K562 (cell line): ENCODE data around the gene SKP2. TPM values are rescaled to one million over a fixed set of nuclear protein-coding genes. Genes with fewer than 3 reads are reported as not detected.

Source experiments
- ATAC-seq: fragments of 200-7000 bp; cut with Tn5 transposase; 3 replicates; pipeline ENCODE4 v1.9.1; 2020; ENCODE audit warnings: moderate library complexity
- BruUV-seq: library from RNA; stranded (reverse); fragments of 400-500 nt; replicated peaks from 2 replicates; lab custom pipeline; 2021; lab: Mats Ljungman, UMichigan
- CTCF ChIA-PET: fragments of 300-600 bp; formaldehyde crosslinking; extraction: SDS; loops from one replicate; lab custom pipeline; 2021; ENCODE audit warnings: low intra/inter-chr PET ratio; lab: Yijun Ruan, JAX
- POLR2A ChIA-PET: fragments of 300-600, 350-650 bp; sonication (Branson Sonifier 250); formaldehyde crosslinking; extraction: SDS; loops from one replicate; lab custom pipeline; 2021; ENCODE audit warnings: antibody characterized with exemption, inconsistent platforms; lab: Yijun Ruan, JAX
- DNase-seq, 4 experiments: peaks; one replicate each; pipeline versions ENCODE4 v3.0.0 to v3.0.0-alpha.2; 2011 to 2018; ENCODE audit warnings: low spot score in 3 of 4, mixed read lengths in 3 of 4; ENCODE audit errors: extremely low read depth in 1 of 4
- FAIRE-seq: peaks from 2 replicates; lab custom pipeline; 2011; peaks lifted over from hg19 to GRCh38; lab: Jason Lieb, UNC
- H2AFZ ChIP-seq: 2 replicates; pipeline ENCODE4 v1.6.0; 2011; ENCODE audit warnings: low read depth, low read length, control low read depth, inconsistent platforms
- H3K27ac ChIP-seq: fragments of 200-600 bp; 3 replicates; pipeline ENCODE4 v1.8.0; 2011; ENCODE audit warnings: low read depth, mild to moderate bottlenecking, control low read depth, inconsistent platforms, low read length, moderate library complexity, mixed read lengths; ENCODE audit errors: extremely low read depth
- H3K27me3 ChIP-seq, 2 experiments: fragments of 300-600 bp in 1 of 2; 2 replicates in 1 of 2; 3 replicates in 1 of 2; pipeline versions ENCODE4 v1.6.0 to v1.8.0; 2011; ENCODE audit warnings: inconsistent platforms in 2 of 2, low read length in 2 of 2, mild to moderate bottlenecking in 1 of 2, mixed read lengths in 1 of 2, moderate library complexity in 1 of 2; ENCODE audit not compliant: control insufficient read depth in 2 of 2, insufficient read depth in 2 of 2
- H3K36me3 ChIP-seq: fragments of 300-600 bp; 3 replicates; pipeline ENCODE4 v1.8.0; 2011; ENCODE audit warnings: mild to moderate bottlenecking, low read length, inconsistent platforms; ENCODE audit not compliant: control insufficient read depth, insufficient read depth
- H3K4me1 ChIP-seq, 2 experiments: fragments of 200-600 bp in 1 of 2; replicated peaks in 1 of 2; 2 replicates in 1 of 2; 3 replicates in 1 of 2; pipeline versions ENCODE4 v1.5.1 to v1.8.0; 2011; ENCODE audit warnings: inconsistent platforms in 2 of 2, low read length in 2 of 2, mild to moderate bottlenecking in 1 of 2, mixed read lengths in 1 of 2, moderate library complexity in 1 of 2; ENCODE audit not compliant: control insufficient read depth in 2 of 2, insufficient read depth in 2 of 2
- H3K4me2 ChIP-seq: 2 replicates; pipeline ENCODE4 v1.6.1; 2011; ENCODE audit warnings: low read length, control low read depth, inconsistent platforms, mixed read lengths; ENCODE audit not compliant: insufficient read depth
- H3K4me3 ChIP-seq: fragments of 200-600 bp; sonication (generic), shearing (Covaris generic); 2 replicates; pipeline ENCODE4 v1.5.1; 2016; ENCODE audit warnings: control low read depth, inconsistent platforms
- H3K79me2 ChIP-seq: fragments of 200-600 bp; 3 replicates; pipeline ENCODE4 v1.8.0; 2011; ENCODE audit warnings: low read length, inconsistent platforms; ENCODE audit not compliant: control insufficient read depth, insufficient read depth
- H3K9ac ChIP-seq, 2 experiments: 2 replicates each; pipeline versions ENCODE4 v1.6.0 to v1.6.1; 2011; ENCODE audit warnings: low read depth in 2 of 2, low read length in 2 of 2, control low read depth in 1 of 2, inconsistent platforms in 1 of 2, mild to moderate bottlenecking in 1 of 2, mixed read lengths in 1 of 2; ENCODE audit not compliant: insufficient read depth in 1 of 2
- H3K9me1 ChIP-seq: one replicate; pipeline ENCODE4 v1.6.0; 2011; ENCODE audit warnings: inconsistent platforms, mild to moderate bottlenecking, low read length, moderate library complexity; ENCODE audit not compliant: control insufficient read depth, insufficient read depth
- H3K9me3 ChIP-seq: replicated peaks from 2 replicates; pipeline ENCODE4 v1.5.1; 2011; ENCODE audit warnings: low read depth, low read length, inconsistent platforms; ENCODE audit not compliant: control insufficient read depth, insufficient read depth
- H4K20me1 ChIP-seq: replicated peaks from 2 replicates; pipeline ENCODE4 v1.6.1; 2011; ENCODE audit warnings: low read length, inconsistent platforms, mixed read lengths; ENCODE audit not compliant: control insufficient read depth, insufficient read depth
- CHD1 ChIP-seq: fragments of 200-600 bp; sonication (generic); IDR thresholded peaks from one replicate; pipeline ENCODE4 v1.6.1; 2012; ENCODE audit warnings: mild to moderate bottlenecking, moderate library complexity, low read length, inconsistent platforms
- E4F1 ChIP-seq: fragments of 250-450 bp; sonication (Bioruptor Pico); IDR thresholded peaks from 2 replicates; pipeline ENCODE4 v1.5.0; 2021; ENCODE audit warnings: mild to moderate bottlenecking, borderline replicate concordance
- FOXJ2 ChIP-seq: fragments of 200-800 bp; sonication (Bioruptor generic); IDR thresholded peaks from 2 replicates; pipeline ENCODE4 v1.6.1; 2016; ENCODE audit warnings: missing genetic modification characterization, missing compliant biosample characterization
- NCOA2 ChIP-seq, 2 experiments: fragments of 450-650 bp; IDR thresholded peaks; 2 replicates each; pipeline ENCODE4 v1.6.1; 2018; ENCODE audit warnings: mild to moderate bottlenecking in 2 of 2, moderate library complexity in 1 of 2; ENCODE audit not compliant: partially characterized antibody in 2 of 2
- SAP30 ChIP-seq: fragments of 200-600 bp; sonication (generic); IDR thresholded peaks from 2 replicates; pipeline ENCODE4 v1.6.1; 2012; ENCODE audit warnings: borderline replicate concordance, low read depth, mild to moderate bottlenecking, moderate library complexity, low read length, control low read depth, inconsistent platforms; ENCODE audit not compliant: insufficient read depth, poor library complexity, severe bottlenecking
- WHSC1 ChIP-seq: IDR thresholded peaks from one replicate; pipeline ENCODE4 v1.6.1; 2012; ENCODE audit warnings: low read length, control low read depth, inconsistent platforms
- ZNF174 ChIP-seq: fragments of 250-450 bp; sonication (Bioruptor Pico); IDR thresholded peaks from 2 replicates; pipeline ENCODE4 v1.4.0; 2020; ENCODE audit warnings: mild to moderate bottlenecking
- ZNF408 ChIP-seq: fragments of 250-450 bp; sonication (Bioruptor Pico); IDR thresholded peaks from 2 replicates; pipeline ENCODE4 v1.4.0; 2020; ENCODE audit warnings: low read depth, mild to moderate bottlenecking, moderate library complexity
- ZNF764 ChIP-seq: fragments of 250-450 bp; sonication (Bioruptor Pico); IDR thresholded peaks from 2 replicates; pipeline ENCODE4 v1.4.0; 2020; ENCODE audit warnings: low read depth, mild to moderate bottlenecking, moderate library complexity
- WGBS: fragments of 100-300 bp; shearing (Covaris generic); methylation state at CpG from one replicate; pipeline ENCODE4 v1.1.6; 2016; ENCODE audit warnings: low coverage, mixed read lengths; ENCODE audit not compliant: insufficient coverage; ENCODE audit errors: missing lambda C conversion rate; 5-methylcytosine and 5-hydroxymethylcytosine counted together
- in situ Hi-C: fragments of 300-500 bp; cut with MboI; formaldehyde crosslinking; loops from 4 replicates; pipeline ENCODE4 v1.15.0; 2018; ENCODE audit warnings: inconsistent platforms, mixed read lengths
- intact Hi-C: fragments of 100-400 bp; cut with micrococcal nuclease; formaldehyde crosslinking; loops from 2 replicates; pipeline ENCODE4 v1.14.2; 2022
- polyA plus RNA-seq, 8 experiments: library from polyadenylated mRNA; depleted of rRNA in 4 of 8; stranded (reverse) in 5 of 8; unstranded in 3 of 8; fragments of >200 nt; fragmentation: Nextera tagmentation in 2 of 8; fragmentation: Illumina TruSeq in 1 of 8; extraction: Ambion mirVana in 2 of 8; extraction: Trizol in 1 of 8; gene quantifications; 2 replicates each; pipeline versions ENCODE4 v1.2.1 to v1.2.3, GENCODE V29; 2011 to 2014; ENCODE audit warnings: inconsistent platforms in 1 of 8, missing spikeins in 1 of 8
- total RNA-seq, 7 experiments: library from RNA; depleted of rRNA in 6 of 7; stranded (reverse); fragments of >200 nt in 6 of 7; fragmentation: Illumina TruSeq in 2 of 7; extraction: Trizol in 2 of 7; gene quantifications; 2 replicates each; pipeline versions ENCODE4 v1.2.1 to v1.2.3, GENCODE V29; 2011 to 2021; ENCODE audit warnings: low replicate concordance in 1 of 7
- TF ChIP-seq, protein P1 (sequence below): sonication (generic); formaldehyde crosslinking; IDR thresholded peaks from 2 replicates; pipeline ENCODE4 v1.8.1; 2023; ENCODE audit warnings: mild to moderate bottlenecking, missing genetic modification reagents
- TF ChIP-seq, protein P2 (sequence below): fragments of 250-450 bp; sonication (Bioruptor Pico); IDR thresholded peaks from 2 replicates; pipeline ENCODE4 v1.8.0; 2022; ENCODE audit warnings: inconsistent platforms, mild to moderate bottlenecking, moderate library complexity, borderline replicate concordance

Gene SKP2
- total and polyA plus RNA-seq, 9 of the 15 experiments (the other 6 are each of a cell fraction or from before 2014, with no cell fraction given) = 30.0 to 97.5 (median 80.8) TPM

DNA sequence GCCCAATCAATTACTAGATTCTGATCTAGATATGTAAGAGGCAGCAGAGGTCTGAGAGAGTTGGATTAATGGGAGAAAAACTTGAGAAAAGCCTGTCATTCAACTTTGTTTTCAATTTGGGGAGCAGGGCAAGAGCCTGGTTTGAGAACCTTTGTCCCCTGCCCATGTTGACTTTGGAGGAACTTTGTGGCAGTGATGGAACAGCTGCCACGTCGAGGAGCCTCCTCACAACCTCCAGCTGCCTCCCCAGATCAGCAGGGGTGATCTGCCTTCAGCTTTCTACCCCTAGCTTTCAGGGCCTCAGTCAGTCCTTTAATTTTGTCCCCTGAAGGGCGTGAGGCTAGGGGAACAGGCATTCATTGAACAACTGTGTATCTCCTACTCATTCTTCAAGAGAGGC, 8.7 kb downstream of the SKP2 start (continued):
- TF ChIP-seq, protein P1, sequence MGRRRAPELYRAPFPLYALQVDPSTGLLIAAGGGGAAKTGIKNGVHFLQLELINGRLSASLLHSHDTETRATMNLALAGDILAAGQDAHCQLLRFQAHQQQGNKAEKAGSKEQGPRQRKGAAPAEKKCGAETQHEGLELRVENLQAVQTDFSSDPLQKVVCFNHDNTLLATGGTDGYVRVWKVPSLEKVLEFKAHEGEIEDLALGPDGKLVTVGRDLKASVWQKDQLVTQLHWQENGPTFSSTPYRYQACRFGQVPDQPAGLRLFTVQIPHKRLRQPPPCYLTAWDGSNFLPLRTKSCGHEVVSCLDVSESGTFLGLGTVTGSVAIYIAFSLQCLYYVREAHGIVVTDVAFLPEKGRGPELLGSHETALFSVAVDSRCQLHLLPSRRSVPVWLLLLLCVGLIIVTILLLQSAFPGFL (CRISPR knock-in tag) = no peak
- no peak for TF ChIP-seq ZNF408
- TF ChIP-seq, all 486 proteins: peak for 0

- Histone ChIP-seq H3K27ac (no peak overlapping the region), H3K4me3 (no peak overlapping the region), H2AFZ (no peak overlapping the region), H3K4me2 (no peak overlapping the region), H3K36me3 (peaks cover 100% of the 10 kb centered on the region), H3K9me1 (no peaks in the 10 kb centered on the region), H3K4me1 (no peaks in the 10 kb centered on the region), H3K9me3 (no peaks in the 10 kb centered on the region), H3K9ac (no peak overlapping the region), H3K27me3 (no peaks in the 10 kb centered on the region), H3K79me2 (peaks cover 49% of the 10 kb centered on the region; the same call in 2 of the 3 replicates), H4K20me1 (no peaks in the 10 kb centered on the region)
- in situ Hi-C loops = no loop called here
- ATAC-seq (no peak), DNase-seq (no peak), FAIRE-seq (no peak)
- WGBS = 97% methylated on average over 4 of the region's 4 CpGs
- intact Hi-C loops = no loop called here
- BruUV-seq = no TSS peak
- ChIA-PET CTCF (no interaction called here), POLR2A (interaction anchor here (1.4 kb wide), 1 partner anchor 8 kb away, joined by 6 read pairs; no protein-coding TSS in a partner anchor)
- TF ChIP-seq ZNF174 (CRISPR knock-in tag) = no peak
- TF ChIP-seq FOXJ2 (tag) = no peak
- no peak for TF ChIP-seq CHD1
- no peak for TF ChIP-seq ZNF764 (CRISPR knock-in tag)
- no peak for TF ChIP-seq SAP30
- no peak for TF ChIP-seq WHSC1
- TF ChIP-seq, protein P2, sequence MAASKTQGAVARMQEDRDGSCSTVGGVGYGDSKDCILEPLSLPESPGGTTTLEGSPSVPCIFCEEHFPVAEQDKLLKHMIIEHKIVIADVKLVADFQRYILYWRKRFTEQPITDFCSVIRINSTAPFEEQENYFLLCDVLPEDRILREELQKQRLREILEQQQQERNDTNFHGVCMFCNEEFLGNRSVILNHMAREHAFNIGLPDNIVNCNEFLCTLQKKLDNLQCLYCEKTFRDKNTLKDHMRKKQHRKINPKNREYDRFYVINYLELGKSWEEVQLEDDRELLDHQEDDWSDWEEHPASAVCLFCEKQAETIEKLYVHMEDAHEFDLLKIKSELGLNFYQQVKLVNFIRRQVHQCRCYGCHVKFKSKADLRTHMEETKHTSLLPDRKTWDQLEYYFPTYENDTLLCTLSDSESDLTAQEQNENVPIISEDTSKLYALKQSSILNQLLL (CRISPR knock-in tag) = no peak
- TF ChIP-seq NCOA2 (IDR thresholded peaks at IDR 0.05; ENCODE audit: partially characterized antibody in 2 of 2) = no peak
- TF ChIP-seq E4F1 (CRISPR knock-in tag) = no peak
Observed at GRCh38 chr5:36161361-36161760, 9.4 kb downstream of the SKP2 start.
